Activated naive CD8-positive, alpha-beta T cell treated with anti-CD3 and anti-CD28 coated beads, Interleukin-2, amount 50 U/mL, for 24 hours (primary cell): Measurements from ENCODE around the gene VPS72.

ENCODE experiments used
- ATAC-seq: fragments of 150-1000 bp; cut with Tn5 transposase; one replicate; pipeline ENCODE4 v1.10.0; 2021
- DNase-seq: peaks from one replicate; pipeline ENCODE4 v3.0.0; 2021
- H3K27ac Mint-ChIP-seq: one replicate; pipeline ENCODE4 v1.8.0; 2021; ENCODE audit warnings: mild to moderate bottlenecking, mixed read lengths
- H3K27me3 Mint-ChIP-seq: one replicate; pipeline ENCODE4 v1.8.0; 2021; ENCODE audit warnings: mixed read lengths
- H3K36me3 Mint-ChIP-seq: one replicate; pipeline ENCODE4 v1.8.0; 2021; ENCODE audit warnings: low read depth, mixed read lengths
- H3K4me1 Mint-ChIP-seq: one replicate; pipeline ENCODE4 v1.8.0; 2021; ENCODE audit warnings: mixed read lengths
- H3K4me3 Mint-ChIP-seq: one replicate; pipeline ENCODE4 v1.8.0; 2021; ENCODE audit warnings: mild to moderate bottlenecking, moderate library complexity, mixed read lengths
- H3K9me3 Mint-ChIP-seq: one replicate; pipeline ENCODE4 v1.8.0; 2021; ENCODE audit warnings: mixed read lengths

VPS72 gene

GRCh38 chr1:151144474-151145303 lies 45.3 kb downstream of the VPS72 start:
- H3K4me3 Mint-ChIP-seq = no peak overlapping the region
- H3K9me3 Mint-ChIP-seq = no peaks in the 10 kb centered on the region
- no peaks in the 10 kb centered on the region for H3K36me3 Mint-ChIP-seq
- H3K27ac Mint-ChIP-seq = no peak overlapping the region
- H3K4me1 Mint-ChIP-seq = peaks cover 16% of the 10 kb centered on the region
- H3K27me3 Mint-ChIP-seq = peaks cover 3% of the 10 kb centered on the region
- ATAC-seq (no peak), DNase-seq (no peak)

- H3K4me1 Mint-ChIP-seq = peaks cover 16% of the 10 kb centered on the region
- no peaks in the 10 kb centered on the region for H3K9me3 Mint-ChIP-seq
- no peak overlapping the region for H3K27ac Mint-ChIP-seq
- H3K4me3 Mint-ChIP-seq = no peak overlapping the region
- H3K36me3 Mint-ChIP-seq = no peaks in the 10 kb centered on the region
- no peak for DNase-seq
- no peak for ATAC-seq
- H3K27me3 Mint-ChIP-seq = peaks cover 3% of the 10 kb centered on the region
Observed at GRCh38 chr1:151143986-151144385, 46.0 kb downstream of the VPS72 start.

GRCh38 chr1:151143057-151143435 lies 47.0 kb downstream of the VPS72 start:
- ATAC-seq = no peak
- no peaks in the 10 kb centered on the region for H3K9me3 Mint-ChIP-seq
- no peaks in the 10 kb centered on the region for H3K36me3 Mint-ChIP-seq
- H3K4me3 Mint-ChIP-seq = no peak overlapping the region
- no peak overlapping the region for H3K27ac Mint-ChIP-seq
- no peak for DNase-seq
- peaks cover 3% of the 10 kb centered on the region for H3K27me3 Mint-ChIP-seq
- peaks cover 16% of the 10 kb centered on the region for H3K4me1 Mint-ChIP-seq

GRCh38 chr1:151142411-151143056 lies 47.5 kb downstream of the VPS72 start:
- H3K27ac Mint-ChIP-seq = no peak overlapping the region
- no peaks in the 10 kb centered on the region for H3K36me3 Mint-ChIP-seq
- H3K27me3 Mint-ChIP-seq = peaks cover 3% of the 10 kb centered on the region
- no peak for ATAC-seq
- no peak for DNase-seq
- peaks cover 14% of the 10 kb centered on the region for H3K4me1 Mint-ChIP-seq
- no peak overlapping the region for H3K4me3 Mint-ChIP-seq
- no peaks in the 10 kb centered on the region for H3K9me3 Mint-ChIP-seq

GRCh38 chr1:151137789-151138188 lies 52.2 kb downstream of the VPS72 start:
- no peaks in the 10 kb centered on the region for H3K27me3 Mint-ChIP-seq
- no peaks in the 10 kb centered on the region for H3K36me3 Mint-ChIP-seq
- no peak overlapping the region for H3K27ac Mint-ChIP-seq
- ATAC-seq (no peak), DNase-seq (no peak)
- H3K9me3 Mint-ChIP-seq = no peaks in the 10 kb centered on the region
- no peaks in the 10 kb centered on the region for H3K4me1 Mint-ChIP-seq
- no peak overlapping the region for H3K4me3 Mint-ChIP-seq

- H3K36me3 Mint-ChIP-seq = no peaks in the 10 kb centered on the region
- no peak for ATAC-seq
Observed at GRCh38 chr1:151135433-151136385, 54.3 kb downstream of the VPS72 start.

GRCh38 chr1:151134991-151135390 lies 55.0 kb downstream of the VPS72 start:
- H3K27ac Mint-ChIP-seq = no peak overlapping the region
- no peaks in the 10 kb centered on the region for H3K36me3 Mint-ChIP-seq
- no peak for ATAC-seq
- H3K9me3 Mint-ChIP-seq = no peaks in the 10 kb centered on the region
- peaks cover 12% of the 10 kb centered on the region for H3K4me1 Mint-ChIP-seq
- H3K27me3 Mint-ChIP-seq = no peaks in the 10 kb centered on the region
- DNase-seq = no peak
- H3K4me3 Mint-ChIP-seq = no peak overlapping the region

More at GRCh38 chr1:151135433-151136385, 54.3 kb downstream of the VPS72 start:
- peaks cover 10% of the 10 kb centered on the region for H3K4me1 Mint-ChIP-seq
- H3K27ac Mint-ChIP-seq = no peak overlapping the region
- no peaks in the 10 kb centered on the region for H3K27me3 Mint-ChIP-seq
- DNase-seq = no peak
- no peaks in the 10 kb centered on the region for H3K9me3 Mint-ChIP-seq
- no peak overlapping the region for H3K4me3 Mint-ChIP-seq

- DNase-seq (no peak), ATAC-seq (no peak)
- Mint-ChIP-seq H3K9me3 (no peaks in the 10 kb centered on the region), H3K27ac (no peak overlapping the region), H3K4me3 (no peak overlapping the region), H3K27me3 (no peaks in the 10 kb centered on the region), H3K36me3 (no peaks in the 10 kb centered on the region), H3K4me1 (peaks cover 12% of the 10 kb centered on the region)
Observed at GRCh38 chr1:151134396-151134795, 55.6 kb downstream of the VPS72 start.

- peaks cover 12% of the 10 kb centered on the region for H3K4me1 Mint-ChIP-seq
- no peak overlapping the region for H3K27ac Mint-ChIP-seq
- ATAC-seq = no peak
- no peak overlapping the region for H3K4me3 Mint-ChIP-seq
- no peaks in the 10 kb centered on the region for H3K27me3 Mint-ChIP-seq
- no peak for DNase-seq
- H3K9me3 Mint-ChIP-seq = no peaks in the 10 kb centered on the region
- no peaks in the 10 kb centered on the region for H3K36me3 Mint-ChIP-seq
Observed at GRCh38 chr1:151133018-151133806, 56.8 kb downstream of the VPS72 start.

- H3K27ac Mint-ChIP-seq = no peak overlapping the region
- peaks cover 12% of the 10 kb centered on the region for H3K4me1 Mint-ChIP-seq
- H3K9me3 Mint-ChIP-seq = no peaks in the 10 kb centered on the region
- no peak for DNase-seq
- H3K4me3 Mint-ChIP-seq = no peak overlapping the region
- no peaks in the 10 kb centered on the region for H3K36me3 Mint-ChIP-seq
- ATAC-seq = no peak
- H3K27me3 Mint-ChIP-seq = no peaks in the 10 kb centered on the region
Observed at GRCh38 chr1:151132335-151133017, 57.5 kb downstream of the VPS72 start.

GRCh38 chr1:151131701-151132334 lies 58.2 kb downstream of the VPS72 start:
- no peaks in the 10 kb centered on the region for H3K36me3 Mint-ChIP-seq
- DNase-seq (no peak), ATAC-seq (no peak)
- H3K9me3 Mint-ChIP-seq = no peaks in the 10 kb centered on the region
- H3K27ac Mint-ChIP-seq = peak overlapping the region; percentile 81
- no peaks in the 10 kb centered on the region for H3K27me3 Mint-ChIP-seq
- peak overlapping the region; percentile 77 for H3K4me3 Mint-ChIP-seq
- H3K4me1 Mint-ChIP-seq = peaks cover 12% of the 10 kb centered on the region

GRCh38 chr1:151130987-151131586 lies 58.9 kb downstream of the VPS72 start:
- peak; percentile 99 for ATAC-seq

GRCh38 chr1:151128800-151129199 lies 61.2 kb downstream of the VPS72 start:
- Mint-ChIP-seq H3K4me3 (no peak overlapping the region), H3K4me1 (peaks cover 12% of the 10 kb centered on the region), H3K36me3 (peaks cover 3% of the 10 kb centered on the region)

More at GRCh38 chr1:151130987-151131586, 58.9 kb downstream of the VPS72 start:
- H3K9me3 Mint-ChIP-seq = no peaks in the 10 kb centered on the region
- peak overlapping the region; percentile 81 for H3K27ac Mint-ChIP-seq
- peak; percentile 83 for DNase-seq
- H3K4me3 Mint-ChIP-seq = peak overlapping the region; percentile 77
- H3K27me3 Mint-ChIP-seq = no peaks in the 10 kb centered on the region
- peaks cover 12% of the 10 kb centered on the region for H3K4me1 Mint-ChIP-seq
- H3K36me3 Mint-ChIP-seq = no peaks in the 10 kb centered on the region

More at GRCh38 chr1:151128800-151129199, 61.2 kb downstream of the VPS72 start:
- H3K9me3 Mint-ChIP-seq = no peaks in the 10 kb centered on the region
- no peak overlapping the region for H3K27ac Mint-ChIP-seq
- H3K27me3 Mint-ChIP-seq = no peaks in the 10 kb centered on the region
- DNase-seq (no peak), ATAC-seq (no peak)
